Endometrium (tissue), 2 donors: ENCODE results near the gene EPHB3.

Experiments used
- FAIRE-seq: peaks from 2 replicates; lab custom pipeline; 2012; peaks lifted over from hg19 to GRCh38; lab: Jason Lieb, UNC
- donor health status: control.
- donor health status: control.

EPHB3 gene

GRCh38 chr3:184561061-184561912 lies at the start of gene EPHB3:
Gene EPHB3 (plus strand): TSS chr3:184561785. CDS start chr3:184562236, 451 bp downstream.
- peak; percentile 100 for FAIRE-seq

DNA sequence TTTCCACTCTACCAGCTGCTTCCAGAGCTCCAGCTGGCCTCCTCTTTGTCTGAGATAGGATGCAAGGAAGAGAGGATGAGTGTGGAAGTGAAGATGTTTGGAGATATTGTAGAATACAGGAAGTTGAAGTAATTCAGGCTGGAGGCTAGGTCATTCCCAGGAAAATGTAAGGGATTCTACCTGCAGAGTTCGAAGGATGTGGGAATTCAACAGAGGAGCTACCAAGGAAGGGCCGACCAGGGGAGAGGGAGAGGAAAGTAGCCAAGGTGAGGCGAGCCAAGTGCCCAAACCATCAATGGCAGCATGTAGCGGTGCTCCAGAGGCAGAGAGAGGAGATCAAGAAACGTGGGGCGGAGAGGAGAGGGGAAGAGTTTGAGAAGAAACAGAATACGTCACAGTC lies 49.0 kb upstream of the EPHB3 start:
- no peak for FAIRE-seq

- FAIRE-seq = no peak
These were observed 48.1 kb upstream of the EPHB3 start for GRCh38 chr3:184513276-184514170.

- no peak for FAIRE-seq
These were observed 47.5 kb upstream of the EPHB3 start for GRCh38 chr3:184514171-184514490.

- FAIRE-seq = peak; percentile 15
These were observed 37.6 kb upstream of the EPHB3 start for GRCh38 chr3:184523825-184524615.

DNA sequence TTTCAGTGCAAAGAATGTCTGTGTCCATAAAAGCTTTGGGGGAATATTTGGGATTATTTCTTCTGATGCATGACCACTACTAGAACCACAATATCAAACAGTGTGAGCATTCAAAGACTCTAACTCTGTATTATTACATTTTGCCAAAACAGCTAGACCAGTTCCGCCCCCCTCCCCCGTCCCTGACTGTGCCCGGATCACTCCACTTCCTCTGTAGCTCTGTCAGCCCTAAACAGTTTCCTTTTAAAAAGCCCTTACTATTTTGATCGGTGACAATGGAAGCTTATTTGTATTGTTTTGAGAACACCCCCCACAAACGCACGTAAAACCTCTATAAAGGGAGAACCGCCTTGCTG lies 36.6 kb upstream of the EPHB3 start:
- no peak for FAIRE-seq

DNA sequence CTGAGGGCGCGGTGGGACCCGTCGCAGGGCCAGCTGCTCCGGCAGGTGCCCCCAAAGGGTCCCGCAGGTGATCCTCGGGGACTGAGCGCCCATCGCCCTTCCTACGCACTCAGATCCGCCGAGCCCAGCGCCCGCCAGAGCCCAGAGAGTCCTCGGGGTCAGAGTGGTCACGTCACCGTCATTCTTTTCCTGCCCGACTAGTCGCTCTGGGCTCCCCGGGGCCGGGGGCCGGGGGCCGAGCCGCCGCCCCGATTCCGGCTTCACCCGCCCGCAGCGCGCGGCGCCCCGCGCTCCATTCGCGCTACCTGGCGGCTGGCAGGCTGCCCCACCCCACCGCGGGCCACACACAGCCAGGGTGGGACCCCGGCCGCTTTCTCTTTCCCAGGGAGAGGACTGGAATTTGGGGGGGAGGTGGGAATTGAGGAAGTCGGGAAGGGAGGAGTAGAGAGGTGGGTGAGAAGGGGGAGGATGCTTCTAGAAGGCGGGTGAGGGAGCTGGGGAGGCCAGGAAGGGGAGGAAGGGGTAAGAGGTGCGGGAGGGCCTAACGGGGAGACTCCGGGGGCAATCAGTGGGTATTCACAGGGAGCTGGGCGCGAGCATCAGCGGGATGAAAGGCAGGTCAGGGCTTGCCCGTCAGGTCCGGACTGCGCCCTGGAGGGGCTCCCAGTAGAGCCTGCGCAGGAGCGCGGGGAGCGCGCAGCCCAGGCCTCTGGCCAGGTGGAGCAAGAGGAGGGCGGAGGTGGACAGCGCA lies 36.1 kb upstream of the EPHB3 start:
- no peak for FAIRE-seq

DNA sequence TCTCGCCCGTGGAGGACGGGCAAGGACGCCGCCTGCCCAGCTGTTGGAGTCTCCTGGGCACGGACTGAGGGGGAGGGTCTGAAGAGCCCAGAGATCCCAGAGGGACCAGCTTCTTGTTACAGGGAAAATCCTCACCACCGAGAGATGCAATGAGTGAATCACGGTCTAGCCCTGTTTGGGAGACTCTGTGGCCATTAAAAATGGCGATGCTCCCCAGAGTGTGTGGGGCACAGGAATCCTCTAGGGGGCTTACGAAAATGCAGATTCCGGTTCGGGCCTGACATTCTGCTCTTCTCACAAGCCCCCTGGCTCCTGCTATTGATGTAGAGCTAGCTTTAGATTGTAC lies 35.5 kb upstream of the EPHB3 start:
- FAIRE-seq = no peak

DNA sequence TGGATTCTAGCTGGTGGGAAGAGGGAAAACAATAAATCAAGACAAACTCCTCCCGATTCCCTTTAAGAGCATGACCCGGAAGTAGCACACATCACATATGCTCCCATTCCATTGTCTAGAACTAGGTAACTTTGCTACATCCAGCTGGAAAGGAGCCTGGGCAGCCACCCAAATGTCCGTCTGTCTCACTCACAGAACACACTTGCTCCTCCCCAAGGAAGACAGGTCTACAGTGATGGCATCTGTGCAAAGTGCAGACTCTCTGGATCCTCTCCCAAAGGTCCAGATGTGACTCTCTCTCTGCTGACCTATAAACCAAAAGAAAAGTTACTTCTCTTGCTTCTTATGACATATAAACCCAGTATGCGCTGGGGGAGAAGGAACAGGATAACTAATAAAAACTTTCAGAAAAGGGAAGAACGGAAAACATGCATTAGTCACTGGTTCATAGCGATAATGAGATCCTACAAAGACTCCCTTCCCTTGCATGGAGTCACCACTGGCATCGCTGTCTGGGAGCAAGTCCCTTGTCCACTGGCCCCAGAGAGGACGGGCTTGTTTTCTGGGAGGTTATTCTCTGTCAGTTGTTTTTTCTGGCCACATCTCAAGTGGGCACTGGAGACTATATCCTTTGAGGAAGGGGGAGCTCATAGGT lies 29.8 kb upstream of the EPHB3 start:
- no peak for FAIRE-seq

DNA sequence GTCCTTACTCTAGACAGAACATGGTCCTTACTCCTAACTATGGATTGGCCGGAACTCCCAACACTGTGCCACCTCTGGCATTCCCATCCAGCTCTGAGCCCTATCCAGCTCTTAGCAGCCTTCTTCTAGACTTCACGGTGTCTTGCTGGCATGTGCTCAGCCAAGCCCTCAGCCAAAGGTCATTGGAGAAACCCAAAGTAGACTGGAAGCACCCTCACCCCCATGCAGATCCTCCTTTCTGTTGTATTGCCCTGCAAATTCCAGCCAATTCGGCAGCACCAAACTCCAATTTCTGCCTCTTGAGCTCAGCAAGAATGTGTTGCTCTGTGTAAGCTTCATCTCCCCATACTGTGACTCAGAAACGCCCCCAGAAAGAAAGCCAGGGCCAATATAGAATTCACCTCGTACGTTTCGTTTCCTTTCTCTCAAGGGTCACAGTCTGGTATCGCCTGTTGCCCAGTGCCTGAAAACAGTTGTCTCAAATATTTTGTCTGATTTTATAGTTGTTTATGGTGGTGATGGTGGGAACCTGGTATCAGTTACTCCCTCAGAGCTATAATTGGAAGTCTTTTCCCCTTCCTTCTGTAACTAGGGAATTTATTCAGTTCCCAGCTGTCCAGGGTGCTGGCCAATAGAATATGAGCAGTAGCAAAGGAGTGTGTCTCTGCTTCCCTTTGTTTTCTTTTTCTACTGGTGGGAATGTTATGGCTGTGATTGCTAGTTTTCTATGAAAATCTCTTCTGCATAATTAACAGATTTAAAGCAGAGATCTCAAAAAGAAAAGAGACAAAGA lies 28.4 kb upstream of the EPHB3 start:
- FAIRE-seq = no peak

- FAIRE-seq = no peak
These were observed 23.5 kb upstream of the EPHB3 start for GRCh38 chr3:184537885-184538665.

- FAIRE-seq = no peak
These were observed 22.7 kb upstream of the EPHB3 start for GRCh38 chr3:184538666-184539431.

GRCh38 chr3:184539801-184540435 lies 21.7 kb upstream of the EPHB3 start:
- no peak for FAIRE-seq

- FAIRE-seq = no peak
These were observed 20.6 kb upstream of the EPHB3 start for GRCh38 chr3:184540777-184541681.

DNA sequence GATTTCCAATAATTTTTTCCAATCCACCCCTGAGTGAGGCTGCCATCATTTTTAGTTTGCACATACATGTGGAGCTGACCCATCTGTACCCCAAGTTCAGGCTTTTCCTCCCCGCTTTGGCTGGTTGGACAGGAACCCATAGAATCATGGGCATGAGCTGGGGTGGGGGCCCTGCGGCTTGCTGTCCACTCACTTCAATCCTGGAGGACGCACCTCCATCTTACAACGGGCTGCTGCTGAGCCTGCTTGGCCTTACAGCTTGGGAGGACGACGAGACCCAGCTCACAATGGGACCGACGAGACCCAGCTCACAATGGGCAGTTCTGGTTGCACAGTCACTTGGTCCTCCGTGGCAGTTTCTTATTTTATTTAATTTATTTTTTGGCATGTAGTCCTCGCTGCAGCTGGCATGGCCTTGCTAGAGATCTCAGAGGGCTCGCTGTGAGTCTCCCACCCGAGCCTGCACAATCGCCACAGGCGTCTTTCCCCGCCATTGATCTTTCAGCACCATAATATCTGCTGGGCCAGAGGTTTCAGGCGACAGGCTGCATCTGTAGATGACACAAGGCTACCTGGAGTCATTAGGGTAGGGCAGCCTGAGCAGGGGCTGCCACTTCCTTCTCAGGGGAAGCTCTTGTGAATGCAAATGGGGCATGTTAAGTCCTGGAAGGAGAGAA lies 19.6 kb upstream of the EPHB3 start:
- FAIRE-seq = no peak

DNA sequence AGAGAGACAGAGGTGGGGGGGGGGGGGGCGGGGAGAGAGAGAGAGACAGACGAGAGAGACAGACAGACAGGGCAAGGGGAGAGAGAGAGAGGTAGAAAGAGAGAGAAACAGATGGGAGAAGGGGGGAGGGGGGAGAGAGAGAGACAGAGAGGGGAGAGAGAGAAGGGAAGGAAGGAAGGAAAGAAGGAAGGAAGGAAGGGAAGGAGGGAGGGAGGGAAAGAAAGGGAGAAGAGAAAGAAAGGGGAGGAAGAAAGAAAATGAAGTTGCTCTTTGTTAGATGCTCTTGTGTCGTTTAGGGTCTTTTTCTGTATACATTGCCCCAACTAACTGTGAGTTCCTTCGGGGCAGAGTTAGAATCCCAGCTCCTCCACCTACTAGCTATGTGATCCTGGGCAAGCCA lies 19.0 kb upstream of the EPHB3 start:
- FAIRE-seq = no peak

- FAIRE-seq = no peak
These were observed 18.3 kb upstream of the EPHB3 start for GRCh38 chr3:184543256-184543655.
